Common myeloid progenitor, CD34-positive (primary cell): ENCODE measurements around the gene CACNA1H.

ENCODE experiments used
- CTCF ChIA-PET: fragments of 350-600 bp; sonication (Branson Sonifier 250); formaldehyde crosslinking; loops from one replicate; lab custom pipeline; 2021; ENCODE audit warnings: antibody characterized with exemption; lab: Charles Lee
- POLR2A ChIA-PET: fragments of 350-600 bp; sonication (Branson Sonifier 250); formaldehyde crosslinking; loops from one replicate; lab custom pipeline; 2021; ENCODE audit warnings: antibody characterized with exemption; lab: Charles Lee
- DNase-seq, 3 donors: peaks; one replicate each; pipeline versions ENCODE4 v3.0.0 to v3.0.0-alpha.2; 2013
- H3K27ac ChIP-seq, 2 experiments: 1 replicate in 1 of 2; 2 replicates in 1 of 2; pipeline ENCODE4 v1.7.0; 2013; ENCODE audit warnings: inconsistent platforms in 2 of 2, low read length in 2 of 2, mild to moderate bottlenecking in 2 of 2, low read depth in 1 of 2, moderate library complexity in 1 of 2; ENCODE audit not compliant: severe bottlenecking in 2 of 2, insufficient read depth in 1 of 2, poor library complexity in 1 of 2
- H3K27me3 ChIP-seq, 5 experiments: replicated peaks in 2 of 5; 1 replicate in 3 of 5; 2 replicates in 2 of 5; pipeline versions ENCODE4 v1.6.1 to v1.7.0; 2013; ENCODE audit warnings: low read length in 4 of 5, mild to moderate bottlenecking in 2 of 5, moderate library complexity in 2 of 5, inconsistent platforms in 1 of 5; ENCODE audit not compliant: insufficient read depth in 5 of 5, control insufficient read depth in 4 of 5
- H3K36me3 ChIP-seq, 4 experiments: 1 replicate in 2 of 4; 2 replicates in 2 of 4; pipeline versions ENCODE4 v1.6.1 to v1.7.0; 2013; ENCODE audit warnings: low read length in 3 of 4, control low read depth in 1 of 4, mild to moderate bottlenecking in 1 of 4; ENCODE audit not compliant: control insufficient read depth in 4 of 4, insufficient read depth in 4 of 4
- H3K4me1 ChIP-seq, 4 experiments: 1 replicate in 3 of 4; 2 replicates in 1 of 4; pipeline versions ENCODE4 v1.6.1 to v1.7.1; 2013; ENCODE audit warnings: low read length in 3 of 4, mild to moderate bottlenecking in 3 of 4, control low read depth in 1 of 4, inconsistent platforms in 1 of 4, moderate library complexity in 1 of 4; ENCODE audit not compliant: control insufficient read depth in 4 of 4, insufficient read depth in 4 of 4; ENCODE audit errors: control extremely low read depth in 1 of 4
- H3K4me3 ChIP-seq, 7 experiments: 1 replicate in 4 of 7; 2 replicates in 3 of 7; pipeline versions ENCODE4 v1.5.1 to v1.7.0; 2013; ENCODE audit warnings: mild to moderate bottlenecking in 7 of 7, low read length in 6 of 7, moderate library complexity in 6 of 7, inconsistent platforms in 2 of 7, low read depth in 2 of 7, control low read depth in 1 of 7; ENCODE audit not compliant: insufficient read depth in 4 of 7, control insufficient read depth in 1 of 7; ENCODE audit errors: extremely low read depth in 1 of 7
- H3K9me3 ChIP-seq, 5 experiments: 1 replicate in 4 of 5; 2 replicates in 1 of 5; pipeline versions ENCODE4 v1.6.1 to v1.7.1; 2013; ENCODE audit warnings: low read length in 4 of 5, mild to moderate bottlenecking in 2 of 5, inconsistent platforms in 1 of 5, low read depth in 1 of 5, moderate library complexity in 1 of 5; ENCODE audit not compliant: control insufficient read depth in 4 of 5, insufficient read depth in 2 of 5; ENCODE audit errors: control extremely low read depth in 1 of 5
- WGBS: methylation state at CpG from one replicate; pipeline ENCODE4 v1.1.5; 2013; ENCODE audit not compliant: insufficient coverage; 5-methylcytosine and 5-hydroxymethylcytosine counted together

CACNA1H gene

GRCh38 chr16:1157639-1158455 is 4.9 kb downstream of the CACNA1H start:
- H3K4me3 ChIP-seq: no peak overlapping the region
- ChIA-PET CTCF (no interaction called here), POLR2A (no interaction called here)
- no peak overlapping the region for H3K27ac ChIP-seq
- H3K36me3 ChIP-seq: no peaks in the 10 kb centered on the region
- H3K4me1 ChIP-seq: peaks cover 0 to 10% (median 4%) of the 10 kb centered on the region in 4 experiments
- H3K9me3 ChIP-seq: no peaks in the 10 kb centered on the region
- peaks cover 0 to 83% (median 13%) of the 10 kb centered on the region in 5 experiments for H3K27me3 ChIP-seq
- 92% methylated on average over 30 of the region's 40 CpGs for WGBS
- no peak for DNase-seq

- 60% methylated on average over 54 of the region's 65 CpGs for WGBS
- H3K4me3 ChIP-seq: no peak overlapping the region
- CTCF ChIA-PET: no interaction called here
These were observed 5.8 kb downstream of the CACNA1H start for GRCh38 chr16:1158456-1159324.

GRCh38 chr16:1159325-1159972 is 6.5 kb downstream of the CACNA1H start:
- Histone ChIP-seq H3K36me3 (no peaks in the 10 kb centered on the region), H3K9me3 (no peaks in the 10 kb centered on the region), H3K4me1 (peaks cover 0 to 1% (median 0%) of the 10 kb centered on the region in 4 experiments), H3K4me3 (no peak overlapping the region), H3K27me3 (peaks cover 0 to 82% (median 10%) of the 10 kb centered on the region in 5 experiments), H3K27ac (no peak overlapping the region)
- ChIA-PET CTCF (no interaction called here), POLR2A (no interaction called here)
- WGBS: 64% methylated on average over 20 of the region's 28 CpGs
- no peak for DNase-seq

More at GRCh38 chr16:1158456-1159324, 5.8 kb downstream of the CACNA1H start:
- Histone ChIP-seq H3K4me1 (peaks cover 0 to 8% (median 3%) of the 10 kb centered on the region in 4 experiments), H3K27ac (no peak overlapping the region), H3K27me3 (peaks cover 0 to 85% (median 15%) of the 10 kb centered on the region in 5 experiments), H3K36me3 (no peaks in the 10 kb centered on the region), H3K9me3 (no peaks in the 10 kb centered on the region)
- DNase-seq: no peak
- POLR2A ChIA-PET: no interaction called here

GRCh38 chr16:1159973-1160772 is 7.3 kb downstream of the CACNA1H start:
- DNase-seq: no peak
- H3K4me1 ChIP-seq: no peaks in the 10 kb centered on the region
- no peak overlapping the region for H3K27ac ChIP-seq
- POLR2A ChIA-PET: no interaction called here
- CTCF ChIA-PET: no interaction called here
- H3K9me3 ChIP-seq: no peaks in the 10 kb centered on the region
- no peak overlapping the region for H3K4me3 ChIP-seq
- peaks cover 0 to 74% (median 8%) of the 10 kb centered on the region in 5 experiments for H3K27me3 ChIP-seq
- WGBS: 80% methylated on average over 56 of the region's 56 CpGs
- no peaks in the 10 kb centered on the region for H3K36me3 ChIP-seq

- 91% methylated on average over 28 of the region's 34 CpGs for WGBS
- CTCF ChIA-PET: no interaction called here
These were observed 8.0 kb downstream of the CACNA1H start for GRCh38 chr16:1160773-1161348.

More at GRCh38 chr16:1160773-1161348, 8.0 kb downstream of the CACNA1H start:
- H3K27ac ChIP-seq: no peak overlapping the region
- DNase-seq: no peak
- no peaks in the 10 kb centered on the region for H3K4me1 ChIP-seq
- peaks cover 0 to 67% (median 4%) of the 10 kb centered on the region in 5 experiments for H3K27me3 ChIP-seq
- H3K9me3 ChIP-seq: no peaks in the 10 kb centered on the region
- no peaks in the 10 kb centered on the region for H3K36me3 ChIP-seq
- POLR2A ChIA-PET: no interaction called here
- no peak overlapping the region for H3K4me3 ChIP-seq
